ENCODE results near the gene MRPL23.

MRPL23 gene

DNA sequence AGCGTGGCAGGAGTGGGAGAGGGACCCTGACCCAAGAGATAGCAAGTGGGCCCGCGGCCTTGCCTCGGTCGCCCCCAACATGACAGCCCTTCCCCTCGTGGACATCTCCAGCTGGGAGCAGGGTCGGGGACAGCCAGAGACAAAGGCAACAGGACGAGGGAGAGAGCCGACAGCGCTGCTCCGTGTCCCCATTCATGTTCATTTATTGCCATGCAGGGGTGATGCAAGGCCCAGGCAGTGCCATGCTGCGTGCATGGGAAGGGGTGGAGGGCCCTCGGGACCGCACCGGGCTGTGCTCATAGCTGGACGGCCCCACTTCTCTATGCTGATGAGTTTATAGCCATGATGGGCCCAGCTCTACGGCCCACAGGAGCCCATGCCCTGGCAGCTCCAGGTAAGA, 12.7 kb downstream of the MRPL23 start:
- no peak for DNase-seq

DNA sequence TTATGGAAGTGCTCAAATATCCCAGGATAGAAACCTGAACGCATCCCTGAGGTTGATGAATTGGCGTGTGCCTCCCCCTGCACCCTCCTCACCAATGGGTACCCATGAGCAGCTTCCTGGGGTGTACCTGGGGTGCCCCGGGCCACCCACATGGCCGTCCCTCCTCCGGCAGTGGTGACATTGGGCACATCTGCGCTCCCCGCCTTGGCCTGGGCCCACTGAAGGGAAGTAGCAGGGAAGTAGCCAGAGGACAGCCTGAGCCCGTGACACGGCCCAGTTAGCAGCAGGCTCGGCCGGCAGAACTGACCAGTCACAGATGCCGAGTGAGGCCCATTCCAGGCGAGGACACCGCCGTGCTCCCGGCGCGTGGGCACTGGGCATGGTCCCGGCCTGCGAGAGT, 16.7 kb downstream of the MRPL23 start:
- DNase-seq, result no peak

DNA sequence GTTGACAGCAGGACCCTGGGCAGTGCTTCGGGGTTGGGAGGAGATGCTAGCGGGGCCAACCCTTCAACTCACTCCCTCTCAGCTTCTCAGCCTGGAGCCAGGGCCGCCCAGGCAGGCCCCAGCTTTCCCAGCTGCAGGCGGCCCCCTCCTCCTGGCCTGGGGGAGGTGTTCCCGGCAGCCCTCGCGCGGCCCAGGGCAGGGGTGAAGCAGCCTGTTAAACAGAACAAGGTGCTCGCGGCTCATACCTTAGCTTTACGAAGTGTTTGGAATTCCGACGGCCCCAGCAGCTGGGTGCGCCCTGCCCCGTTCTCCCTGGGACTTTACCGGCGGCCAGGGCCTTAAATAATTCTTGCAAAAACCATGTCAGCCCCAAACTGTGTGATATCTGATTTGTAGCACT, 17.2 kb downstream of the MRPL23 start:
- DNase-seq, result no peak

DNA sequence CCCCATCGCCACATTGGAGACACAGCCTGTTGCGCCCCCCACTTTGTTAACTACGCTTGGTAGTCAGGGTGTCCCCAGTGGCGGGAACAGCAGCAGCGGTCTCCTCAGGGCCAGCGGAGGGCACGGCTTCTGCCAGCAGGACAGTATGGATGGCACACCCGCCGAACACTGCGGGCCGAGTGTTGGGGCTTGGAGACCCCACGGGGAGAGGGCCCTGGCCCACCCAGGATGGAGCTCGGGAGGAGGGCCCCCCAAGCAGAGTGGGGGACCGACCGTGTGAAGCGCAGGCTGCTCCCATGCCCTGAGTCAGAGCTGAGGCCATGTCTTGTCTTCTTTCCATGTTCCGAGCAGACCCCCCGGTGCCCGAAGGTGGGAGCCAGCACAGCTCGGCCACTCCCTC, 17.8 kb downstream of the MRPL23 start:
- DNase-seq, result no peak

DNA sequence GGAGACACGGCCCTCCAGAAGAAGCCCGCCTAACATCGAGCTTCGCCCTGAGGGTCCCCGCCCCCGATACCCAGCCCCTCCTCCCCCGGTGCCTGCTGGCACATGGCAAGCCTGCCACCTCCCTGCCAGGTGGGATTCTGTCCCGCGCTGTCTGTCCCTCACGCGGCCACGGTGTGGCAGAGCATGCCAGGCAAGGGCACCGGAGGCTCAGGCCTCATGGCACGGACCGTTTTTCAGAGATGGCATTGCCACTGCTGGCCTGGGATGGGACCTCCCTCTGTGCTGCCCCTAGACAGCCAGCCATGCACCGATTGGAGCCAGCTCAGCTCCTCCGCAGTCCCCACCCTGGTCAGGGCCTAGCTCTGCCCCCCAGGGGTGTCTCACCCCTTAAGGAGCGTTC, 19.4 kb downstream of the MRPL23 start:
- no peak for DNase-seq

DNA sequence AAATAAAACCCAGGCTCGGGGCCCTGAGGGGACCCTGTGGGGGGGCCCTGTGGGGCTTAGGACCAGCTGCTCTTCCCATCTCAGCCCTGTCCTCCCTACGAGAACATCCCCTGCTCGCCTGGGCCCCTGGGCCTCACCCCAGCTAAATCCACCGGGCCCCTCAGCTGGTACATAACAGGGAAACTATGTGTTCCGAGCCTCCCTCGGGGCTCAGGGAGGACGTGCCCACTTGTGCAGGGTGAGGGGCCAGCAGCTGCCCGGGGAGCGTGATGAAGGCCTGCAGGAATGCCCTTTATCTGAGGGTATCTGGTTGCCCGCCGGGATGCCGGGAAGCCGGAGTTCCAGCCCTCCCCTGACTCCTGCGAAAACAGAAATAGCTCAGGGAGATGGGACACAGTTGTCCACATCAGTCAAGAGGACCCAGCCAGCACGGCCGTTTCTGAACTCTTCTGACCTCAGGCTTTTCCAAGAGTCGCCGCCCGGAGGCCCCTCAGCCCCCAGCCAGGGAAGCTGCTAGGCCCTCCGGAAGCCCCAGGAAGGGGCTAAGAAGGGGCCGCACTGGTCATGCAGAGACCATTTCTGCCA, 20.6 kb downstream of the MRPL23 start:
- no peak for DNase-seq

DNA sequence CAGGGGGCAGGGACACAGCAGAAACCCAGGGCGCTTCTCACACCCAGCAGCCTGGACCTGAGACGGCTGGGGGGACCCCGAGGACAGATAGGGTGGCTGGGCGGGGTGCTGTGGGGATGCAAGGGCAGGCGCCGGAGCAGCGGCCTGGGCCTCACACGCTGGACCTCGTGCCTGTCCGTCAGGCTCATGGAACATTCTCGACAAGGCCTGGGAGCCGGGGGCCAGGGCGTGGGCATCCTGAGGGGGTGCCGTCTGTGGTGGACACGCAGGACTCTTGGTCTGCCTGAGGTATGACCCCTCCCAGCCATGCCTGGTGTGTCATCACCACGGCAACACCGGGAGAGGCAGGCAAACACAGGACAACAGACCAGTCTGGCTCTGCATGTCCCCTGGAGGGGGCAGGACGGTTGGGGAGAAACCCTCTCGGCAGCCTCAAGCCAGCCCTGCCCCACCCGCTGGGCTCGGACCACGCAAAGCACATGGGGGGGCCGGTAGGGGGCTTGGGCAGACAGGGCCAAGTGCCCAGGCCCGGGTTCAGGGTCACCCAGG, 21.4 kb downstream of the MRPL23 start:
- DNase-seq, result no peak

DNA sequence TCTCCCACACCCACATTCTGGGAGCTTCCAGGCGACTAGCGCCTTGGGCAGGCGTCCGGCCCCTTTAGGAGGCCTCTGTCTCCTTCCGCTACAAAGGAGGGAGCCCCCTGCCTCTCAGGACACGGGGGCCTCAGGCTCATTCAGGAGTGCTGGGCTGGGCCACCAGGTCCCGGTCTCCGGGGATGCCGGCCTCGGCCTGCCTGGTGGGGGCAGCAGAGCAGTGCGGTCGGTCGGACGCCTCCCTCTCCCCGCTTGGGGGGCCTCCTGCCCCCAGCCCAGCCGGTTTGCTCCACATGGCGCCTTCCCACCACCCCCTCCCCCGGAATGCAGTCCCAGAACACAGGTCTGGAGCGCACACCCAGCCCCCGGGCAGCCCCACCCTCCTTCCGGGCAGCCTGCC, 21.9 kb downstream of the MRPL23 start:
- DNase-seq, result no peak

DNA sequence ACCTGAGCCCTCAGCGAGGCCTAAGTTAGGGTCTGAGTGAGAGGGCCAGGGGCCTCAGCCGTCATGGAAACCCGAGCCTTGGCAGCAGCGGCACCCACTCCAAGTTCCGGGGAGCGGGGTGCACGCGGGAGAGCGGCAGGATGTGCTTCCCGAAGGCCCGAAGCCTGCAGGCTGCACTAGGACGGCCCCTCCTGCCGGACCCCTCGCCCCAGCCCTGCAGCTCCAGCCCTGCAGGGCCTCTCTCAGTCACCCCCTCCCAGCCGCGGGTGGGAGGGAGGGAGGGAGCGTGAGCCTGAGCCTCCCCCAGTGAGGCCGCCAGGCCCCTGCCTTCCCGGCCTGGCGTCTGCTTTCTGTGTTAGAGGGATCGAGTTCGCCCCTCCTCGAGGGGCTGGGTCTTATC, 22.6 kb downstream of the MRPL23 start:
- DNase-seq, result no peak

DNA sequence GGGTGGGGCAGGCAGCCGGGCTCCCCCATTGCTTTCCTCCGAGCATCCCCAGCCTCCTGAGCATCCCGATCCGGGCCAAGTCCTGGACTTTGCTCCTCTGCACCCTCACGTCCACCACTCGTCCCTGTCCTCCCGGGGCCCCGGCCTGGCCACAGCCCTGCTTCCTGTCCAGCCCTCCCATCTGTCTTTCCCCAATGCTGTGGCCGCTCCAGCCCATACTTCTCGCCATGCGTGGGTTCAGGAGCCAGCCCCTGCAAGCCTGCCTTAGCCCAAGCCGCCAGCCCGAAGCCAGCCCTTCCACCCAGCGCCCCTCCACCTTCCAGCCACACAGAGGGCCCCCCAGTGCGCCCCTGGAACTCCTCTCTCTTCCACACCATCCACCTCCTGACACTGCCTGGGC, 23.8 kb downstream of the MRPL23 start:
- no peak for DNase-seq

DNA sequence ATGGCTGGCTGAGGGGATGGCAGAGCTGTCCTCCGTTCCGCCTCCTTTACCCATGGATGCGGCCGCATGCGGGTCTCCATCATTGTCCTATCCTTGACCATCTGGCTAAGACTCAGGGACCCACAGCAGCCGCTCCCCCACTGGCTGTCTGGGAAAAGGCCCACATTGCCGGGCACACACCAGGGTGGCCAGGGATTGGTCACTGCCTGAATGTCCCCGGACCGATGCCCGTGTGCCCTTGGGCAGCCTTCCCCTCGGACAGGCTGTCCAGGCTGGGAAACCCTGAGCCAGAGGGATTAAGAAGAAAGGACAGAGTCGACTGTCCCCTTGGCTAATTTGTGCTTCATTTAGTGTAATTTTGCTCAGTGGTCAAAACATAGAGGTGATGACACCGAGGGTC, 28.1 kb downstream of the MRPL23 start:
- DNase-seq, result no peak

DNA sequence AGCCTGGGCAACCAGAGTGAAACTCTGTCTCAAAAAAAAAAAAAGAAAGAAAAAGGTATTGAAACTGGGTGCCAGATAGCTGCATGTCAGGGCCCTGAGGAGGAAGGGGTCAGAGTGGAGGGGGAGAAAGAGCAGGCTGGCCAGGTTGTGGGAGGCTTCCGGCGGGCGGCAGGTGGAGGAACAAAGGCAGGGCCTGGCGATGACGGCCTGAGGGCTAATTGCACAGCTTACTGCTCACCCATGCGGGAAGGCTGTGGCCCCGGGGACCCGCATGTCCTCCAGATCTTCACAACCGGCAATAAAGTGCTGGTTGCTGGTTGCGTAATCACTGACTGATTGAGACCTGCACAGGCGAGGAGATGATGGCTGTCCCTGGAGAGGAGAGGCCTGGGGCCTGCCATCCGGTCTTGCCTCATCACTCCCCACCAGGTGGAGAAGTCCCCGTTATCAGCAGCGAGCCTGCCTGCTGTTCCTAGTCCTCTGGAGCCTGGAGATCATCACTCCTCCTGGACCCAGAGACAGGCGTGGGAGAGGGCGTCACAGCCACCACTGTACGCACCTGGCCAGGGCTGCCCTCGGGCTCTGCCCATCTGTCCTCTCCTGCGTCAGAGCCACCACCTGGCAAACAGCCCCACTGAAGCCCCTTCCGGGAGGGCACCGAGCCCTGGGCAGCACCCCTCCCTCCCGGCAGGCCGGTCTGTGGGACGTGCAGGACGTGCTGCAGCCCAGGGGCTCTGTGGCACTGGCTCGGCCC, 31.8 kb downstream of the MRPL23 start:
- DNase-seq, result no peak

DNA sequence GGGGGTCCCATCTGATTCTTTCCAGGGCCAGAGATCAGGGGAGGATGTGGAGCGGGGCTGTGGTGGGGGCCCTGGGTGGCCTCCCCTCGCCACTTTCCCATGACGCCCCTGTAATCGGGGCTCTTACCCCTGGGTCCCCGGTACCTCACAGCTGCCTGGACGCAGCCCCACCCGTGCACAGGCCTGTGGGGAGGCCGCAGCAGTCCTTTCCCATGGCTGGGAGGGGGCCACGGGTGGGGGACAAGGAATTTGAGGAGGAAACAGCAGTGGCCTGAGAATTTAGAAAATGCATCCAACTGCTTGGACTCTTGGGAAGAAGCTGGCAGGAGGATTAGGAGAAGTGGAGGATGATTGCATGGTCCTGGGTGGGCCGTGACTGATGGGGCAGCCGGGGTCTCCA, 32.5 kb downstream of the MRPL23 start:
- DNase-seq, result no peak

DNA sequence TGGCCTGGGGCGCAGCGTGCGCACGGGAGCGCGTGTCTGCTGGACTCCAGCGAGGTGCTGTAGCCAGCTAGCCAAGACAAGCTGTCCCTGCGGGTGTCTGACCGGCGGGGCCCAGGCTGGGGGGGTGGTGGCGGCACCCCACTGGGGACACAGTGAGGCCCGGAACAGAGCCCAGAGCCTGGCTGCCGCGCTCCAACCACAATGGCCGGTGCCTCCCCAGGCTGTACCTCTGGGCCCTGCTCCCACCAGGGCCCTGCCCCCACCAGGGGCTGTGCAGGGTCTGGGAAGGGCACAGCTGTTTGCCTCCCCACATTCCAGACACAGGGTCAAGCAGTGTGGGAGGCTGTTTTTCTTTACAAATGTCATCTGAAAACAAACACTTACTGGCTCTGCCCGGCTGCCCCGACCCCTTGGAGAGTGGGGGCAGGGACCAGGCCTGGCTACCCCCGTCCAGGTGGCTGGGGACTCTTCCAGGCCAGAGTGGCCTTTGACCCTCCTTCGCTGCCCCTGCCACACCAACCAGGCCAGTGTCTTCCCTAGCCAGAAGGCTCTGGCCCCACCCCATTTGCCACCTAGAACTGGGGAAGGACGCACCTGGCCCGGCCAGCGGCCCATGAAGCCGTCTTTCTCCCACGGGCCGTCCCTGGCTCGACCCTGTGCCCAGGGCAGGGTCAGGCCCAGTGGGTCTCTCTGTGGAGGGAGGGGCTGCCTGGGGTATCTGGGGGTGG, 35.9 kb downstream of the MRPL23 start:
- no peak for DNase-seq

DNA sequence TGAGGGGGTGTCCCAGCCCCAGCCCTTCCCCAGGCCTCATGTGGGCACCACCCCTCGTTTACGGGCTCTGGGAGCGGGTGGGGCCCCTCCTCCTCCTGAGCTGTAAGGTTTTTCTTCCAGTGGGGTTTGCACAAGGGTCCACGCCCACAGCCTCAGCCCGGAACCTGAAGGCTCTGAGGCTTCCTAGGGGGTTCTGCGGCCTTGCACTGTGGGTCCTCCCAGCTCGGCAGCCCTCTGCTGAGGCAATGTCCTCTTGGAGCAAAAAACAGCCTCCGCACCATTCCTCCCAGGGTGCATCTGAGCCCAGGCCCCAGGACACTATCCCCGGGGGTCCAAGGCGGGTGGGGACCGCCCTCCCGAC, 36.4 kb downstream of the MRPL23 start:
- DNase-seq, result no peak

DNA sequence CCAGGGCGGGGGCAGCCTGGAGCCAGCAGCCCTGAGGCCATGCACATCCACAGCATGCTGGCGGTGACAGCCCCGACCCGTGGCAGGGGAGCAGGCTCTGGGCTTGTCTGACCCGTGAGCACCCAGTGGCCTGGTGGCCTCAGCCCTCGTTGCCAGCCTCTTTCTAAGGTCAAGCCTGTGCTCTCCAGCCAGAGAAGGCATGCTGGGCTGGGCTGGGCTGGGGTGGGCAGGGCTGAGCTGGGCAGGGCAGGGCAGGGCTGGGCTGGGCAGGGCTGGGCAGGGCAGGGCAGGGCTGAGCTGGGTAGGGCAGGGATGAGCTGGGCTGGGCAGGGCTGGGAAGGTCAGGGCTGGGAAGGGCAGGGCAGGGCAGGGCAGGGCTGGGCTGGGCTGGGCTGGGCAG, 39.9 kb downstream of the MRPL23 start:
- DNase-seq, result no peak

DNA sequence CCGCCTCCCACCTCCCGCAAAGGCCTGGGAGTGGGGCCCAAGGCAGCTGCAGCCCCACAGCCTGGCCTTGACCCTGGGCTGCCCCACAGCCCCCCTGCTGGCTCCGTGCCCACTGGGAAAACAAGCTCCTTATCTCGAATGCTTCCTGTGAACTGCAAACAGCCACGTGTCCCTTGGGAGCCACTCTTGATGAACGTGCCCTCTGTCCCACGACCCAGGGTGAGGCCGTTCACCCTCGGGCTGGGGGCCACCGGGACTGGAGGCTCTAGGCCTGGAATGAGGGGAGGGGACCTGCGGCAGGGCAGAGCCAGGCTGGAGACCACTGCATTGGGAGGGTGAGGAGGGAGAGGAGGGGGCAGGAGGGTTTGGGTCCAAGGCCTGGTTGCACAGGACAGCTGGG, 41.0 kb downstream of the MRPL23 start:
- no peak for DNase-seq

DNA sequence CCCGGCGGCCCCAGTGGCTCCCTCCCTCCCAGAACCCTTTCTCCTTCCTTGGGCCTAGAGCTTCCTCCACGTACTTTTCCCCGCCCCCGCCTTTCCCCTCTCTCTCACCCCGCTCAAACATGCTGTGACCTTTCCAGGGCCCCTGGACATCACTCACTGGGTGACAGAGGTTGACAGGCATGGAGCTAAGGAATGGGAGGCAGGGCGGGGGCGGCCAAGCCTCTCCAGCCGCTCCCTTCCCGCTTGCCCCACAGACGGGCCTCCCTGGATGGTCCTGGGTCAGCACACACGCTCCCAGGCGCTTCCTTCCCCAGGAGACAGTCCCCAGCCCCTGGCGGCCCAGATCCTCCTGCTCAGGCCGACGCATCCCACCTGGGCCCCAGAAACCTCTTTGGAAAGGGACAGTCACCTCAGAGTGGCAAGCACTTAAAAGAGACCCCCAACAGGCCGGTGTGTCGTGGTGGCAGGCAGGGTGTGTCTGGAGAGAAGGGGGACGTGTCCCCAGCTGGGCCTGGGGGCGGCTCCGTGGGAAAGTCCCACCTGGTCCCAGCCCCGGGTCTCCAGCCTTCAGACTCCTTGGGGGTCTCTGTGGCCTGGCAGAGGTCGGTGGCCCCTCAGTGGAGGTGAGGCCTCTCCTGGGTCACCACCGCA, 41.7 kb downstream of the MRPL23 start:
- DNase-seq, result no peak

DNA sequence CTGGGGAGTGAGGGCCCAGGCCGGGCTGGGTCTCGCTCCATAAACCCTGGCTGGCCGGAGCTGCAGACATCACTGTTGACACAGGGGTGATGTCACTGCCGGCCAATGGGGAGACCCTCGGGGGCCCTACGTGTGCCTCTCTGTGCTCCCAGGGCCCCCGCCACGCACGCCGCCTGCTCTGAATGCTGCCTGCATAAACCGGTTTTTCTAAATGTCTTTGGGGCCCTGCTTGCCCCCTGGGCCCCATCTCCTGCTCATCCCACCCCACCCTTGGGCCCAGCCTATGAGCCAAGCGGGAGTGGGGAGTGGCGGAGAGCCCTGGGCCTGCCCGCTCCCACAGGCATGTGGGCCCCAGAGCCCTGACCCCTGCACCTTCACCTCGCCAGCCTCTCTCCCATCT, 42.8 kb downstream of the MRPL23 start:
- DNase-seq, result no peak

DNA sequence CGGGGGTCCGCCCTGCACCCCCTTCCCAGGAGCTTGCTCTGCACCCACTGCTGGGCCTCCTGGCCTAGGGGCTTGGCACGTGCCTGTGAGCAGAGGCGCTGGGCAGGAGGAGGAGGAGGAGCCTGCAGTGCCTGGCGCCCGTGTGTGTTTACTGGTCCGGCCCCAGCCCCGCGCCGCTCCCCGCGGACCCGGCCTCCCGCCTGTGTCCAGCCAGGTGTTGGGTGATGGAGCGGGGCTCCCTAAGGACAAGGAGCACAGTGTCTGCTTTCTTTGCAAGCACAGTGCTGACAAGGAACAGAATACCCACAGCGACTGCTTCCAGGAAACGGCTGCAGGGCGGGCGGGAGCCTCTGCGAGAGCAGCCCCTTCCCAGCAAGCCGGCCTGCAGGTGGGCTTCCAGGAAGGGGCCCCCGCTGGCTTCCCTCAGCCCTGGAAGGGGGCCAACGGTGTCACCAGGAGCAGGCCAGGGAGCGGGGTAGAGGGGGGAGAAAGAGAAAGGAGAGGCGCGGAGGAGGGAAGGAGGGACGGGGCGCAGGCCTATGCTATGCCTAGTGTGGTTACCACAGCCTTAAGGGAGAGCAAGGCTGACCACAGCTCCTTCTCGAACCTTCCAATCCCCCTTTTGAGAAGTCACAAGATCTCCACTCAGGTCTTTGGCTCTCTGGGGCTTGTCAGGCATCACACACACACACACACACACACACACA, 43.9 kb downstream of the MRPL23 start:
- DNase-seq, result no peak

DNA sequence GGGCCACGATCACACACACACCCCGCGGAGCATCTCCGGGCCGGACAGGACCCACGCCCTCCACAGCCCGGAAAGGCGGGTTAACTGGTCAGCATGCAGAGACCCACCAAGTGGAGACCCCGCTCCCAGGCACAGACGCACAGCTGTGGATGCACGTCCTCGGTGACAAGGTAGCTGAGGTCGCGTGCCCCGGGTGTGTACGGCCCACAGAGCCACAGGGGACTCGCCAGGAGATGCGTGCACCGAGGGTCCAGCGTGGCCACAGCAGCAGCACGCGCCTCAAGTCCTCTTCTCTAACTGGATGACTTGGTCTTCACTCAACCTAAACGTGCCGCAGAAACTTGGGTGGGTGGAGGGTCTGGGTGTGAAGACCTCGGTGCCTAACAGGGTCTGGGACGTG, 45.0 kb downstream of the MRPL23 start:
- DNase-seq, result no peak

DNA sequence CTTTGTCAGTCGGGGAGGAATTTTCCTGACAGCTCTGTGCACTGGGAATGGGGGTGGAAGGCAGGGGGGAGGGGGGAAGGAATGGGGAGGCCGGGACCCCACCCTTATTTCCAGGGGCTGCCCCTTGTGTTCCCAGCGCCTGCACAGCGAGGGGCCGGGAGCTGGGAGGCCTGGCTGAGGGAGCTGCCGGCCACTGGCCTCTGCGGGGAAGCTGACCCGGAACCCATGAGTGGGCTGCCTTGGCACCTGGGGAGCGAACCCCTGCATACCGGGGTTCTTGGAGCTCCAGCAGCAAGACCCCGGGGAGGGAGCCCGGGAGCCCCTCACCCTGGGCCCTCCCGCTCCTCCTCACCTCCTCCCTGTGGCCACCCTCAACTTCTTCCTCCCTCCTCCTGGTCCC, 47.0 kb downstream of the MRPL23 start:
- DNase-seq, result no peak

DNA sequence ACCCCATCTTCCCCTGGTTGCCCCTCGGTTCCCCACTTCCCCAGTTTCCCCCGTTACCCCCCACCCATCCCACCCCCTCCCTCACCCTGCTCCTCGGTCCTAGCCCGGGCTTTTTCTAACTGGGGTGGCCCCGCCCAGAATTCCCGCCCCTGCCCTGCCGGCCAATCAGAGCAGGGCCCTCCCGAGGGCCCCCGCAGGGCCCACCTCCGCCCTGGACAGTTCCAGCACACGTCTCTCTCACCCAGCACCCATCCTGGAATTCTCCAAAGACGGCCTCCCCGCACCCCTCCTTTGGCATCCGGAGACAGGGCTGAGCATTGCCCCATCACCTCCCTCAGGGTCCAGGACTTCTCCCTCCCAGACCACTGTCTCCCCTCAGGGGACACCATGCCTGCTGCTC, 50.6 kb downstream of the MRPL23 start, which contains the start of gene H19:
TSS of gene H19 (minus strand) at position 88 of the 400 bp plus-strand sequence.
- DNase-seq, result no peak

Measured in NCI-H1105 treated with DMSO at 0.1 percent for 48 hours (cell line).